Spleen (tissue), 11 donors: ENCODE measurements around the gene C1QTNF8. TPM values are rescaled to one million over a fixed set of nuclear protein-coding genes. Genes with fewer than 3 reads are reported as not detected.

Source experiments
- DNase-seq: peaks from one replicate; pipeline ENCODE4 v3.0.0-alpha.2; 2020
- H3K27ac ChIP-seq, 8 donors: fragments of 200-600 bp; sonication (generic) in 7 of 8; 1 replicate in 4 of 8; 2 replicates in 4 of 8; pipeline versions ENCODE4 v1.5.0 to v1.8.0; 2016 to 2021; ENCODE audit warnings: inconsistent platforms in 4 of 8, mild to moderate bottlenecking in 4 of 8, moderate library complexity in 1 of 8
- H3K27me3 ChIP-seq, 7 donors: fragments of 200-600 bp; sonication (generic) in 6 of 7; replicated peaks in 1 of 7; 1 replicate in 4 of 7; 2 replicates in 3 of 7; pipeline versions ENCODE4 v1.5.0 to v1.8.0; 2016 to 2021; ENCODE audit warnings: inconsistent platforms in 3 of 7, mild to moderate bottlenecking in 1 of 7
- H3K36me3 ChIP-seq, 6 donors: fragments of 200-600 bp; sonication (generic) in 5 of 6; 1 replicate in 4 of 6; 2 replicates in 2 of 6; pipeline versions ENCODE4 v1.5.0 to v1.8.0; 2016 to 2021; ENCODE audit warnings: inconsistent platforms in 2 of 6
- H3K4me1 ChIP-seq, 6 donors: fragments of 200-600 bp; sonication (generic) in 5 of 6; 1 replicate in 3 of 6; 2 replicates in 3 of 6; pipeline versions ENCODE4 v1.5.0 to v1.8.0; 2016 to 2021; ENCODE audit warnings: inconsistent platforms in 3 of 6
- H3K4me3 ChIP-seq, 8 donors: fragments of 200-600 bp; sonication (generic) in 7 of 8; 1 replicate in 4 of 8; 2 replicates in 4 of 8; pipeline versions ENCODE4 v1.5.0 to v1.8.0; 2016 to 2021; ENCODE audit warnings: inconsistent platforms in 4 of 8, mild to moderate bottlenecking in 4 of 8, moderate library complexity in 2 of 8
- H3K9me3 ChIP-seq, 8 donors: fragments of 200-600 bp; sonication (generic) in 7 of 8; 1 replicate in 4 of 8; 2 replicates in 4 of 8; pipeline versions ENCODE4 v1.5.0 to v1.8.0; 2016 to 2021; ENCODE audit warnings: inconsistent platforms in 4 of 8
- CTCF ChIP-seq, 11 experiments: fragments of 200-600 bp in 7 of 11; fragments of 450-650 bp in 4 of 11; sonication (generic) in 4 of 11; IDR thresholded peaks in 8 of 11; conservative IDR thresholded peaks in 3 of 11; 1 replicate in 7 of 11; 2 replicates in 4 of 11; pipeline versions ENCODE4 v1.4.0 to v1.8.0; 2016 to 2021; ENCODE audit warnings: antibody characterized with exemption in 11 of 11, inconsistent platforms in 4 of 11, mild to moderate bottlenecking in 1 of 11
- POLR2A ChIP-seq, 3 donors: fragments of 450-650 bp; IDR thresholded peaks; one replicate each; pipeline ENCODE4 v1.5.1; 2017; ENCODE audit warnings: antibody characterized with exemption in 3 of 3, mild to moderate bottlenecking in 1 of 3
- POLR2AphosphoS5 ChIP-seq, 3 donors: sonication (generic); formaldehyde crosslinking; IDR thresholded peaks; one replicate each; pipeline ENCODE4 v1.5.1; 2017; ENCODE audit warnings: antibody characterized with exemption in 3 of 3
- WGBS, 5 donors: extraction: QIAGEN DNeasy Blood & Tissue Kit in 3 of 5; methylation state at CpG; one replicate each; pipeline versions ENCODE4 v1.1.5 to v1.1.7; 2013 to 2018; 5-methylcytosine and 5-hydroxymethylcytosine counted together
- intact Hi-C: fragments of 100-400 bp; cut with DNase I; formaldehyde crosslinking; loops from one replicate; pipeline ENCODE4 v1.15.0; 2023; ENCODE audit warnings: low total_unique reads
- polyA plus RNA-seq, 3 donors: library from polyadenylated mRNA; stranded (reverse); fragments of 200-250 nt; gene quantifications; one replicate each; pipeline ENCODE4 v1.2.1, GENCODE V29; 2013
- total RNA-seq, 7 donors: library from RNA; depleted of rRNA in 3 of 7; stranded (reverse); fragments of >200 nt in 3 of 7; fragmentation: NEBNext Ultra II Directional in 4 of 7; extraction: Animal tissue kit (Norgen Biotek cat#: 25700) in 4 of 7; gene quantifications; one replicate each; pipeline versions ENCODE4 v1.1.0 to v1.2.1, GENCODE V29; 2016 to 2021
- donor health status: healthy with polysubstance abuse.
- donor health status: DM: no; HTN: no; CAD: no; lungs with moderate emphysema.
- donor health status: DM: no; HTN: no; CAD: no.
- donor health status: Bipolar disorder and iron deficiency.
- donor health status: healthy.
- donor health status: DM: no; HTN: no; CAD: no.
- donor health status: DM: yes; HTN: yes; CAD: no.

The C1QTNF8 gene
- total and polyA plus RNA-seq, 10 donors: not detected

GRCh38 chr16:1043881-1044451 is 52.1 kb downstream of the C1QTNF8 start:
- H3K36me3 ChIP-seq: no peaks in the 10 kb centered on the region
- WGBS, 5 donors: 47 to 66% (median 61%) methylated on average over 11 to 40 of the region's 40 CpGs
- peaks cover 0 to 20% (median 0%) of the 10 kb centered on the region in 6 donors for H3K4me1 ChIP-seq
- H3K4me3 ChIP-seq: no peak overlapping the region
- DNase-seq: no peak
- no peak overlapping the region for H3K27ac ChIP-seq
- intact Hi-C loops: no loop called here
- peaks cover 0 to 7% (median 0%) of the 10 kb centered on the region in 8 donors for H3K9me3 ChIP-seq
- TF ChIP-seq CTCF (IDR thresholded peaks at IDR 0.05 in 8 of 11, conservative IDR thresholded peaks at IDR 0.05 in 3 of 11) (no peak), POLR2AphosphoS5 (IDR thresholded peaks at IDR 0.05) (no peak), POLR2A (IDR thresholded peaks at IDR 0.05) (no peak)
- H3K27me3 ChIP-seq: peaks cover 0 to 86% (median 53%) of the 10 kb centered on the region in 7 donors

GRCh38 chr16:1042866-1043265 is 53.2 kb downstream of the C1QTNF8 start:
- no peak for DNase-seq
- TF ChIP-seq POLR2A (IDR thresholded peaks at IDR 0.05): no peak
- TF ChIP-seq POLR2AphosphoS5 (IDR thresholded peaks at IDR 0.05): peak in 1 of 3 donors; percentile 40
- WGBS, 5 donors: 39 to 82% (median 49%) methylated on average over 10 to 19 of the region's 19 CpGs
- Histone ChIP-seq H3K27ac (no peak overlapping the region), H3K36me3 (no peaks in the 10 kb centered on the region), H3K27me3 (peaks cover 0 to 86% (median 50%) of the 10 kb centered on the region in 7 donors), H3K4me3 (no peak overlapping the region), H3K4me1 (peaks cover 0 to 13% (median 0%) of the 10 kb centered on the region in 6 donors), H3K9me3 (peaks cover 0 to 7% (median 0%) of the 10 kb centered on the region in 8 donors)
- intact Hi-C loops: no loop called here

DNA sequence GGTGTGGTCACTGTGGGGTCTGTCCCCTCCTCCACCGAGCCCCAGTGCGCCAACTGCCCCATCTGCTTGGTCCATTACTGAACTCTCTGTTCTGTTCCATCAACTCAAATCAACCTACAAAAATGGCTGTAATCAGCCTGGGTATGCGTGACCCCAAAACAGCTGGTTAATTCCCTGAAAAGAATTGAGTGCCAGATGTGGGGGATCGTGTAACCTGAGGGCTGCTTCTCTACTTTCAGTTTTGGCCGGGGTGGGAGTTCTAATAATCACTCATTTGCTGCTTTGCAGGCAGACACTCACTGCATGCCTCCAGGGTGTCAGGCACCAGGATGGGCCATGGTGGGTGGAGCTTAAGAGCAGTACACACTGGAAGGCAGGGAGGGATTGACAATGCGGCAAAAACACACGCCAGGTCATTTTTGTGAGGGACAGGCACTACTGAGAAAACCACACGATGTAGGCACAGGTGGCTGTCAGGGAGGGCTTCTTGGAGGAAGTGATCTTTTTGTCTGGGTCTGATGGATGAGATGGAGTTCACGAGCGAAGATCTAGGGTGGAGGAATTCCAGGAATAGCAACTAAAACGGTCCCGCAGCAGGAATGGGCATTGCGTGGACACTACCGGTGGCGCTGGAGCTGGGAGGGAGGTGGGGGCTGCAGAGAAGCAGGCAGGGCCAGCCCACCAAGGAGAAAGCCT is 53.8 kb downstream of the C1QTNF8 start:
- H3K36me3 ChIP-seq: no peaks in the 10 kb centered on the region
- peaks cover 0 to 13% (median 0%) of the 10 kb centered on the region in 6 donors for H3K4me1 ChIP-seq
- no peak for DNase-seq
- H3K9me3 ChIP-seq: peaks cover 0 to 7% (median 0%) of the 10 kb centered on the region in 8 donors
- WGBS, 5 donors: 82 to 92% (median 88%) methylated on average over 15 of the region's 15 CpGs
- no peak overlapping the region for H3K4me3 ChIP-seq
- TF ChIP-seq CTCF (IDR thresholded peaks at IDR 0.05 in 8 of 11, conservative IDR thresholded peaks at IDR 0.05 in 3 of 11) (no peak), POLR2A (IDR thresholded peaks at IDR 0.05) (no peak), POLR2AphosphoS5 (IDR thresholded peaks at IDR 0.05) (no peak)
- H3K27ac ChIP-seq: no peak overlapping the region
- H3K27me3 ChIP-seq: peaks cover 0 to 86% (median 46%) of the 10 kb centered on the region in 7 donors
- intact Hi-C loops: no loop called here

DNA sequence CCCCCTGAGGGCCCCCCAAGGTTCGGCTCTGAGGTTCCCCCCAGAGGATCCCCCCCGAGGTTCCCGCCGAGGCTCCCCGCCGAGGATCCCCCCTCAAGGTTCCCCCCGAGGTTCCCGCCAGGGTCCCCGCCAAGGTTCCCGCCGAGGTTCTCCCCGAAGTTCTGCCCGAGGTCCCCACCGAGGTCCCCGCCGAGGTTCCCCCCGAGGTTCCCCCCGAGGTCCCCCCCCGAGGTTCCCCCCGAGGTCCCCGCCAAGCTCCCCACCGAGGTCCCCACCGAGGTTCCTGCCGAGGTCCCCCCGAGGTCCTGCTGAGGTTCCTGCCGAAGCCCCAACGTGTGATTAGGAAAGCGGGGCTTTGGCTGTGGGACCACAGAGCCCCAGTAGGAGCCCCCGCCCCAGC is 55.7 kb downstream of the C1QTNF8 start:
- intact Hi-C loops: no loop called here
- H3K4me3 ChIP-seq: no peak overlapping the region
- H3K9me3 ChIP-seq: peaks cover 0 to 7% (median 0%) of the 10 kb centered on the region in 8 donors
- DNase-seq: no peak
- TF ChIP-seq POLR2AphosphoS5 (IDR thresholded peaks at IDR 0.05) (no peak), CTCF (IDR thresholded peaks at IDR 0.05 in 8 of 11, conservative IDR thresholded peaks at IDR 0.05 in 3 of 11) (no peak), POLR2A (IDR thresholded peaks at IDR 0.05) (no peak)
- 89 to 94% (median 91%) methylated on average over 10 to 29 of the region's 29 CpGs for WGBS, 5 donors
- no peak overlapping the region for H3K27ac ChIP-seq
- H3K27me3 ChIP-seq: peaks cover 0 to 86% (median 38%) of the 10 kb centered on the region in 7 donors
- peaks cover 0 to 13% (median 0%) of the 10 kb centered on the region in 6 donors for H3K4me1 ChIP-seq
- no peaks in the 10 kb centered on the region for H3K36me3 ChIP-seq
